Stimulated activated CD8-positive, alpha-beta memory T cell treated with anti-CD3 and anti-CD28 coated beads, Interleukin-4, amount 100 ng/mL, for 4 hours (primary cell): ENCODE data around the gene LOXHD1.
A peak's percentile ranks its signal among the peaks of the same experiment; 100 is the strongest.

Experiments used
- DNase-seq, 2 donors: peaks; one replicate each; pipeline ENCODE4 v3.0.0-alpha.2; 2020; ENCODE audit warnings: low read depth in 2 of 2, low spot score in 1 of 2

The LOXHD1 gene

GRCh38 chr18:46482831-46483230 is 174.2 kb downstream of the LOXHD1 start:
- DNase-seq, result no peak

DNA sequence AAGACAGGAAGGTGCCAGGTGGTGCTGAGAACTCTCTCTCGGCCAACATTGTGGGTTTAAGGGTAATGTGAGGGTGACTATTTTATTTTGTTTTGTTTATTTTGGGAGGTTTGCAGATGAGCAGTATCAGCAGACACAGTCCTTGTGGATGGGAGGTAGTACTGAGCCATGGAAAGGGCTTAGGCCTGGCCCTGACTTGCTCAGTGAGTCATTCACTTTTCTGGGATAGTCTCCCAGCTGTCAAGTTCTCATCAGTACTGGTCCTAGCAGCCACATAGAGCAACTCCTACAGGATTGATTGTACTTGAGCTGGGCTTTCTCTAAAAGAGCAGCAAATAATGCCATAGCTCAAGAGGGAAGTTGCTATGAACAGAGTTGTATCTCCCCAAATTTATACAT is 175.2 kb downstream of the LOXHD1 start:
- no peak for DNase-seq

DNA sequence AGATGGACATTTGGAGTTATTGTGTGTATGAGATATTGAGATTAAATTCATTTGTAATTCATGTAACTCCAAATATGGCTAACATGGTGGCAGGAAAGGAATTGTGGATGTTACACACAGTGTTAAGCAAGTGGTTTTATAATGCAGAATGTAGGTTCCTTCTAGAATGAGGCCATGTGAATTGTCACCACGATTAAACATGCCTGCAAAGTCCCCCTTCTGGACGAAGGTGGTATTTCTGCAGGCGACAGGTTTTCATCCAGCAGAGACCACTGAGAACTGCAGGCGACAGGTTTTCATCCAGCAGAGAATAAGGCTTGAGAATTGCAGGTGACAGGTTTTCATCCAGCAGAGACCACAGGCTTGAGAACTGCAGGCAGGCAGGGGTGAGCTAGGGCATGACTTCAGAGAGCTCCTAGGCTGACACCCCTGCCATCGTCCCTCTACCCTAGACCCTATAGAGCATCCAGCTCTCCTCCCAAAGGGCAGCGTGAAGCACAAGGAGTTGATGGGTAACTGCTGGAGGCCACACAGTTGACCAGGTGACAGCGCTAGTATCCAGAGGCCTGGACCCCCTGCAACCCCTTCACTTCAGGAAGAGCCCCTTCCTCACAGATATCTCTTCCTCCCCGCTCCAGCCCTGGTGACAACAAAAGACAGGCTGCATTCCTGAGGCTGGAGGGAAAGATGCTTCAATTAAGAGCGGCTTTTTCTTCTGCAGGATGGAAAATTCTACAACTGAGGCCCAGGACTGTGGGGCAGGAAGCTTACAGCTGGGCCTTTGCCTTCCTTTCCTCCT is 175.8 kb downstream of the LOXHD1 start:
- DNase-seq, result peak in 1 of 2 donors; percentile 10

DNA sequence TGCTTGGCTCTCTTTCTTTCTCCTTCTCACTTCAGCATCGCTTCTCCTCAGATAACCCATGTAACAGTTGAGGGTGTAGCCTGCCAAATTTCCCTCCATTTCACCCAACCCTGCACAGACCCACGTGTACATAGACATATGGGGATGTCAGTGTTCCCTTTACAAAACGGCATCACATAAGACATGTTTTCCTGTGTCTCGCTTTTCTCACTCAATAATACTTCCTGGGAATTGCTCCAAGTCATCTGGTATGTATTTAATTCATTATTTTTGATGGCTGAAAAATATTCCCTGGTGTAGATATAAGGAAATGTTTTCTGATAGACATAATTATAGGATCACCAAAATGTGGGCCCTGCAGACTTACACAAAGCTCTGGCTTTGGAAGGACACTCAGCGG is 176.8 kb downstream of the LOXHD1 start:
- DNase-seq, result no peak

DNA sequence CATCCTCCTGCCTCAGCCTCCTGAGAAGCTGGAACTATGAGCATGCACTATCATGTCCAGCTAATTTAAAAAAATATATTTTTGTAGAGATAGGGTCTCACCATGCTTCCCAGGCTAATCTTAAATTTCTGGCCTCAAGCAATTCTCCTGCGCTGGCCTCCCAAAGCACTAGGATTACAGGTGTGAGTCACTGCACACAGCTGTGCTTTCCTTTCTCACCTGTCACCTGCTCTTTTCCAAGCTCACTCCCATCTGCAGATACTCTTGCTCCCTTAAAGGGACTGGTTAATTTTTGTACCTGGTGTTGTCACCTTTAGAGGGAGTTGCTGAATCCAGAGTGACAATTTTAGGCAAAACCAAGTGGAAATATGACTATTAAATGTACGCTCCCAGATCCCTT is 178.2 kb downstream of the LOXHD1 start:
- DNase-seq, result no peak

DNA sequence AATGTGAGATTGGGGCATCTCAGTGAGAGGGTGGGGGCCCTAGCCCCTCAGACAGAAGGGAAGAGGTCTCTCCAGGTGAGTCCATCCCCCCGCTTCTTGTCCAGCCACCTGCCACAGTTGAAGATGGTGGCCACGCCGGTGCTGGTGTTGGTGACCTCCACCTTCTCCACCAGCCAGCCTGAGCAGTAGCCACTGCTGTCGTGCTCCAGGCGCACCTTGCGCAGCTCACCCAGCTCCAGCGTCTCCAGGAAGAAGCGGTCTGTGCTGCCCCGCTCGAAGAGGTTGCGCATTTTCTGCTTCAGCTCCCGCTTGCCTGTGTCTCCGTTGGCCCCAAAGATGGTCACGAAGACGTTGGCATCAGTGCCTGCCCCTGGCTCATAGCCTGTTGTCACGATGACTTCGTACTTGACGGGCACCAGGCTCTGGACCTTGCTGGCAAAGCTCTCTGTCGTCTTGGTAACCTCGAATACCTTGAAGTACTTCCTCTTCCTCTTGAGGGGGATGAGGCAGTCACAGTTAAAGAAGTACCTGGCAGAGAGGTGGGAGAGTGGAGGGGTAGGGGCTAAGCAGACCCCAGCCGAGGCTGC is 179.5 kb downstream of the LOXHD1 start:
- DNase-seq, result no peak

GRCh38 chr18:46475390-46475752 is 181.6 kb downstream of the LOXHD1 start:
- DNase-seq, result no peak

- no peak for DNase-seq
Observed at GRCh38 chr18:46474487-46475389, 182.3 kb downstream of the LOXHD1 start.

DNA sequence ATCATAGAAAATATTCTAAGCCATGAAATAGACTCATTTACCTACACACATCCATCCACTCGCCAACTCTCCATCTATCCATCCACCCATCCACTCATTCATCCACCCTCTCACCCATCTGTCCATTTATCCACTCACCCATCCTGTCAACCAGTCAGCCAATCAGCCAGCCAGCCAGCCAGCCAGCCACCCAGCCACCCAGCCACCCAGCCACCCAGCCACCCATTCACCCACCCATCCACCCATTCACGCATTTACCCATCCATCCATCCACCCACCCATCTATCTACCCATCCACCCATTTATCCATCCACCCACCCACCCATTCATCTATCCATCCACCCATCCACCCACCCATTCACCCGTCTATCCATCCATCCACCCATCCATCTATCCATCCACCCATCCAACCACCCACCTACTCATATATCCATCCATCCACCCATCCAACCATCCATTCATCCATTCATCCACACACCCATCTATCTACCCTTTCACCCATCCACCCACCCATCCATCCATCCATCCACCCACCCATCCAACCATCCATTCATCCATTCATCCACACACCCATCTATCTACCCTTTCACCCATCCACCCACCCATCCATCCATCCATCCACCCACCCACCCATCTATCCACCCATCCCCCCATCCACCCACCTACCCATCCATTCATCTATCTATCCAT is 185.1 kb downstream of the LOXHD1 start:
- DNase-seq, result no peak

DNA sequence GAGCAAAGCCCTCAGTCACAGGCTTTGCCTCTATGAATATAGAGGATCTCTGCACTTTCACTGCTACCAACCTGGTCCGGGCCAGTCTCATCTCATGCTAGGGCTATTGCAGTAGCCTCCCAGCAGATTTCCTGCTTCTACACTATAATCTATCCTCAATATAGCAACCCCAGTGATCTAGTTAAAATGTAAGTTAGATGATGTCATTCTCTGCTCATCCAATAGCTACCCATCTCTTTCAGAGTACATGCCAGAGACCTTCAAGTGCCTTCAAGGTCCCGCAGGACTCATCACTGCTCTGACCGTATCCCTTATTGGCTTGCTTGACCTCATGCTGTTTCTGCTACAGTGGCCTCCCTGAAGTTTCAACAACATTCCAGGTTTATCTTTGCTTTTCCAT is 186.3 kb downstream of the LOXHD1 start:
- no peak for DNase-seq

DNA sequence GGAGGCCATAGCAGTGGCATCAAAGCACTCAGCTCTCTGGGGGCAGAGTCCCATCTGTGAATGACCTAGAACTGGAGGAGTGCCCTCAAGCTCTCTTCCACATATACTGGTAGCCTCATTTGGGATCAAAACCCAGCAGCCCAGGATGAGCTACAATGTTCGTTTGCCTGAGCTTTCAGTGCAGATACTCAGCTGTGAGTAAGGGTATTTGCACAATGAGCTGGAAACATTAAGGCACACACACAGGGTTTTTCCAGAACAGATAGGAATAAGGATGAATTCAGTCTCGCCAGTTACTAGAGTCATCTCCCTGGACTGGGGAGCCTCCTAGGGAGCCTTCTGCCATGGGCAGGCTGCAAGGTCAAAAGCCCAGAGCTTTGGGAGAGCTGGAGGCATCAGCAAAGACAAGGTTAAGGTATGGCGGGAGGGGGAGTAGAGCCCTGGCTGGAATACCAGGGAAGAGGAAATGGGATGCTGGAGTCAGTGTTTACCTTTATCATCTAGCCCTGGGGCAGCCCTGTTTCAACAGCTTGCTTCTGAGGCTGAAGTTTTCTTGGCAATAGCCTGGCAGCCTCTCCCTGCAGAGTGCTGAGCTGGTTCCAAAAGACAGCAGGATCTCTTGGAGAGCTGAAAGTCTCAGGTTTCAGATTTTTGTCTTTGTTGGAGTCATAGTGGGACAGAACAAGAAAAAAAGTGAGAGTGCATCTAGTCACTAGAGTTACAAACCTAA is 187.7 kb downstream of the LOXHD1 start:
- no peak for DNase-seq

GRCh38 chr18:46468426-46469180 is 188.4 kb downstream of the LOXHD1 start:
- no peak for DNase-seq

DNA sequence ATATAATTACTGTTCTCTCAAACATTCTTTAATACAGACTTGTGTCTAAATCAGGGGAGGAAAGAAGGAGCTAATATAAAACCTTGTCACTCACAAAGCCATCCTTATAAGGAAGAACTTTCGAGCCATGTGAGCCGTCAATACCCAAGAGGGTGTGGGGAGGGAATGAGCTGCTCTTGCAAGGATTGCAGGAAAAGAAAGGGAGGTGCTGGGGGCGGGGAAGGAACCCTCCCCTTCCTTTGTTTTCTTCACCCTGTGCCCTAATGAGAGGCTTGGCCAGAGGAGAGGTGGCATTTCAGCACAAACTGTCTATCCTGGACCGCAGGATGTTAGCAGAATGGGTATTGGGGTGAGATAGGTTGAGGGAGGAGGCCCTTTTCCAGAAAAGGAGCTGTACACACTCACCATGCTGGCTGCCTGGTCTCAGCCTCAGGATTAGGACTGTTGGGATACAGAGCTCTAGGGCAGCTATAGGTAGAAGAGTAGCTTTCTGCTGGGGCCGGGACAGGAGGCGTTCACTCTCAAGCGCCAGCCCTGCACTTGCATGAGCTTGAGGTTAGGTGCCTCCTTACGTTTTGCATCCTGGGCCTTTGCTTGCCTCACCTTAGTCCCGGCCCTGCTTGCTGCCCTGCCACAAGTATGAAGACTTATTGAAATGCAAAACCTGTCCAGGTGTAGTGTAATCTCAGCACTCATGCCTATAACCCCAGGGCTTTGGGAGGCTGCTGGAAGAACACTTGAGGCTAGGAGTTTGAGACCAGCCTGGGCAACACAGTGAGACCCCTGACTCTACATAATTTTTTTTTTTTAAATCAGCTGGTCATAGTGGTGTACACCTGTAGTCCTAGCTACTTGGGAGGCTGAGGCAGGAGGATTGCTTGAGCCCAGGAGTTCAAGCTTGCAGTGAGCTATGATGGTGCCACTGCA is 190.5 kb downstream of the LOXHD1 start:
- no peak for DNase-seq

DNA sequence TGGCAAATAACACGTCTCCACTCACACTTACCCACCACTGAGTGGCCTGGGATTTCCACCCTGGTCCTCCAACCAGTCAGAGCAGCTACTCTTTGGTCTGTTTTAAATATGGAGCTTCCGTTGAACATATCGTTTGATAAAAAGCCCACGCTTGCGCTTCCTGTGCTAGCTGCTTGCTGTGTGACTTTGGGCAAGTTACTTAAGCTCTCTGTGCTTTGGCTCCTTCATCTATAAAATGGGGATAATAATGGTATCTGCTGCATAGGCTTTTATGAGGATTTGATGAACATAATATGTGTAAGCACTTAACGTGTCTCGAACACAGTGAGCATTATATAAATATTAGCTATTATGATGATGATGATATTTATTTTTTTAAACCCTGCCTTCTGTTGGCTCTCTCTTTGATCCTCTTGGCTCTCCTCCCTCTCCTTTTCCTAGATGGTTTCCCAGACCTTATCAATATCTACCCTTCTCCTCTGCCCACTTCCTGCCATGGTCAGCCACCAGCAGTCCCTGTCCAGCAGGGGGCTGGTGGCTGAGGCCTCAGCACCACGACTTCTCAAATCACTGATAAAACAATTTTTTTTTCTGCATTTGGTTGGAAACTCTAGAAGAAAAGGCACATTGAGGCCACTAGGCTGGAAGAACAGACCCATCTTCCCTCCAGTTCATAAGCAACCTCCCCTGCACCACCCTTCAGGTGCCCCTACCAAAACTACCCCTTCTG is 191.9 kb downstream of the LOXHD1 start:
- no peak for DNase-seq

DNA sequence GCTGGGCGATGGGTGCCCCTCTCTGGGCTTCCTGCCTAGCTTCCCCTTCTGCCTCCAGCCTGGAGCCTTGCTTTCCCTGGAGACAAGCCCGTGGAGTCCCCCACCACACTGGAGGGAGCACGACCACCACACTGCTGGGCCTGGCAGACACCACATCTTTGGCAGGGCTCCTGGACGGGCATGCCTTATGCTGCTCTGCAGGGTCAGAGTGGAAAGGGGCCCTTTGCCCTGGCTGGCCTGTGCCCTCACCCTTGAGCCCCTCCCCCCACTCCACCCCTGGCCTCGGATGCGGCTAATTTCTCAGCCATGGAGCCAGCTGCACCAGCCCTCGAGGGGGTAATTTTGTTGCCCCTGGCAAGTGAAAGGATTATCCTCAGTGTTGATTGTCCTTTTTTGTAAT is 194.5 kb downstream of the LOXHD1 start:
- DNase-seq, result no peak

DNA sequence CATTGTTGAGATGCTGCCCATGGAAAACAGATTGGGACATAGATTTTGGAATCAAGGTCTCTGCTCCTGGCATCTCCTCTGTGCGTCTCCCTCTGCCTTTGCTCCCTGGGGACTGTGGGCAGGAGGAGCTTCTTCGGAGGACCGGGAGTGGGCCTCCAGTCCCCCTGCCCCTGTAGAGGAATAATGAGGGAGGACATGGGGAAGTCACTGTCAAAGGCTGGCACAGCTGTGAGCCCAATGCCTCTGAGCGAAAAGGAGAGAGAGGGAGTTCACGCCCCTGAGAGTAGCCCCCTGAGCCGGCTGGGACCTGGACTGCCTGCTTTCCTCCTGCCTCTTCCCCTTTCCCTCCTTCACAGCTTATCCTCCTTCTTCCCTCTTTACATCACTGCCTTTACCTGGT is 195.0 kb downstream of the LOXHD1 start:
- DNase-seq, result no peak

- no peak for DNase-seq
Observed at GRCh38 chr18:46460754-46461153, 196.3 kb downstream of the LOXHD1 start.

- no peak for DNase-seq
Observed at GRCh38 chr18:46459789-46460455, 197.1 kb downstream of the LOXHD1 start.
